Gastroesophageal sphincter (tissue), 3 donors: ENCODE measurements around the gene LMO7.

ENCODE experiments used
- POLR2A ChIP-seq, 2 donors: fragments of 450-650 bp; IDR thresholded peaks; one replicate each; pipeline ENCODE4 v1.6.1; 2017; ENCODE audit warnings: antibody characterized with exemption in 2 of 2, mild to moderate bottlenecking in 2 of 2, moderate library complexity in 1 of 2
- TF ChIP-seq, protein P1 (sequence below), 4 experiments: fragments of 200-600 bp in 2 of 4; fragments of 450-650 bp in 2 of 4; sonication (generic) in 1 of 4; IDR thresholded peaks; one replicate each; pipeline ENCODE4 v1.5.1; 2017 to 2019; ENCODE audit warnings: antibody characterized with exemption in 4 of 4, mild to moderate bottlenecking in 2 of 4, moderate library complexity in 2 of 4

DNA sequence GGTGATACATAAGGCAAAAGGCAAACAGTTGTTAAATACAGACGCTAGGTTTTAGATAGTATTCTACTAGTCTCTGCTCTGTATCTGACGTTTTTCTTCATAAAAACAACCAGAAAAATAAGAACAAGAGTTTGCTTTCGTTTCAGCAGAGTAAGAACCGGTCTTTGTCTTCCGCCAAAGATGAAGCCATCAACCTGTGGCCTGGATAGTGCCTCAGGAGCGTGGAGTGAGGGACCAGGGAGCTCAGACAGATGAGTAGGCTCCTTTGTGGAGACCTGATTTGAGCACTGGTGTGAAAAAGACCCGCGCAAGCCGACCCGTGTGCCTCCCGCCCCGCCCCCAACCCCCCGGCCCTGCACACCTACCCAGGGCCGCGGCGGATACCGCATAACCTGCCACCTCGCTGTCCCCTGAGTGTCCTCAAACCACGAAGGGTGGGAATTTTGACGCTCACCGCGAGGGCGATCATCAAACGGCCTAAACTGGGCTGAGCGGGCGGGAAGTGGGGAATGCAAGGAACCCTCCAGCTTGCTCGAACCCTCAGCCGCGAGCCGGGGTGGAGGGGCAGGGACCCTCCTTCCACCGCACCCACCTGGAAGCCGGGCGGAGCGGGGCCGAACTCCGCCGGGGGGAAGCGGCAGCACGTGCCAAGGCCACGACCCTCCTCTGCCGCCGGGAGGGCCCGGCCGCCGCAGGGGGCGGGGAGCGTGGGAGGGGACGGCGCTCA is 866 bp upstream of the LMO7 start:
- TF ChIP-seq, protein P1, sequence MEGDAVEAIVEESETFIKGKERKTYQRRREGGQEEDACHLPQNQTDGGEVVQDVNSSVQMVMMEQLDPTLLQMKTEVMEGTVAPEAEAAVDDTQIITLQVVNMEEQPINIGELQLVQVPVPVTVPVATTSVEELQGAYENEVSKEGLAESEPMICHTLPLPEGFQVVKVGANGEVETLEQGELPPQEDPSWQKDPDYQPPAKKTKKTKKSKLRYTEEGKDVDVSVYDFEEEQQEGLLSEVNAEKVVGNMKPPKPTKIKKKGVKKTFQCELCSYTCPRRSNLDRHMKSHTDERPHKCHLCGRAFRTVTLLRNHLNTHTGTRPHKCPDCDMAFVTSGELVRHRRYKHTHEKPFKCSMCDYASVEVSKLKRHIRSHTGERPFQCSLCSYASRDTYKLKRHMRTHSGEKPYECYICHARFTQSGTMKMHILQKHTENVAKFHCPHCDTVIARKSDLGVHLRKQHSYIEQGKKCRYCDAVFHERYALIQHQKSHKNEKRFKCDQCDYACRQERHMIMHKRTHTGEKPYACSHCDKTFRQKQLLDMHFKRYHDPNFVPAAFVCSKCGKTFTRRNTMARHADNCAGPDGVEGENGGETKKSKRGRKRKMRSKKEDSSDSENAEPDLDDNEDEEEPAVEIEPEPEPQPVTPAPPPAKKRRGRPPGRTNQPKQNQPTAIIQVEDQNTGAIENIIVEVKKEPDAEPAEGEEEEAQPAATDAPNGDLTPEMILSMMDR (IDR thresholded peaks at IDR 0.05), result no peak
- TF ChIP-seq POLR2A (IDR thresholded peaks at IDR 0.05), result no peak
